Cardiac muscle cell (in vitro differentiated cells and primary cell): ENCODE results near the gene SMIM35. TPM values are rescaled to one million over a fixed set of nuclear protein-coding genes. Genes with fewer than 3 reads are reported as not detected.

Source experiments
- DNase-seq, 2 donors: peaks; one replicate each; pipeline versions ENCODE4 v3.0.0 to v3.0.0-alpha.2; 2010 to 2017; ENCODE audit warnings: low read depth in 1 of 2, low spot score in 1 of 2
- H3K27ac ChIP-seq: fragments of 200-600 bp; sonication (generic); 2 replicates; pipeline ENCODE4 v1.5.1; 2016
- H3K27me3 ChIP-seq: fragments of 200-600 bp; sonication (generic); 2 replicates; pipeline ENCODE4 v1.6.0; 2016; ENCODE audit warnings: control low read depth
- H3K36me3 ChIP-seq: fragments of 200-600 bp; sonication (generic); 2 replicates; pipeline ENCODE4 v1.5.1; 2016; ENCODE audit warnings: control low read depth
- H3K4me1 ChIP-seq: fragments of 200-600 bp; sonication (generic); 2 replicates; pipeline ENCODE4 v1.8.1; 2017; ENCODE audit warnings: low read depth, mild to moderate bottlenecking, mixed run types
- H3K4me3 ChIP-seq: fragments of 200-600 bp; sonication (generic); 2 replicates; pipeline ENCODE4 v1.5.1; 2016; ENCODE audit warnings: mild to moderate bottlenecking
- H3K9me3 ChIP-seq: fragments of 200-600 bp; sonication (generic); 2 replicates; pipeline ENCODE4 v1.5.1; 2017; ENCODE audit warnings: low read depth, mild to moderate bottlenecking, control low read depth
- polyA plus RNA-seq: library from polyadenylated mRNA; unstranded; fragments of >200 nt; fragmentation: Nextera tagmentation; extraction: Ambion mirVana; gene quantifications from 2 replicates; pipeline ENCODE4 v1.2.1, GENCODE V29; 2016
- total RNA-seq: library from RNA; depleted of rRNA; stranded (reverse); fragments of >200 nt; gene quantifications from 2 replicates; pipeline ENCODE4 v1.2.3, GENCODE V29; 2016
- TF ChIP-seq, protein P1 (sequence below): IDR thresholded peaks from 2 replicates; pipeline ENCODE4 v1.5.1; 2012; ENCODE audit warnings: low read depth, mild to moderate bottlenecking, low read length

The SMIM35 gene
- total and polyA plus RNA-seq, 2 experiments from 2014 or later = not detected

GRCh38 chr11:118106789-118107335 is 20.1 kb upstream of the SMIM35 start:
- H3K36me3 ChIP-seq = no peaks in the 10 kb centered on the region
- H3K27me3 ChIP-seq = no peaks in the 10 kb centered on the region
- H3K4me3 ChIP-seq = no peak overlapping the region
- DNase-seq = peak in 1 of 2 donors; percentile 20
- no peak overlapping the region for H3K27ac ChIP-seq
- H3K4me1 ChIP-seq = no peaks in the 10 kb centered on the region
- TF ChIP-seq, protein P1, sequence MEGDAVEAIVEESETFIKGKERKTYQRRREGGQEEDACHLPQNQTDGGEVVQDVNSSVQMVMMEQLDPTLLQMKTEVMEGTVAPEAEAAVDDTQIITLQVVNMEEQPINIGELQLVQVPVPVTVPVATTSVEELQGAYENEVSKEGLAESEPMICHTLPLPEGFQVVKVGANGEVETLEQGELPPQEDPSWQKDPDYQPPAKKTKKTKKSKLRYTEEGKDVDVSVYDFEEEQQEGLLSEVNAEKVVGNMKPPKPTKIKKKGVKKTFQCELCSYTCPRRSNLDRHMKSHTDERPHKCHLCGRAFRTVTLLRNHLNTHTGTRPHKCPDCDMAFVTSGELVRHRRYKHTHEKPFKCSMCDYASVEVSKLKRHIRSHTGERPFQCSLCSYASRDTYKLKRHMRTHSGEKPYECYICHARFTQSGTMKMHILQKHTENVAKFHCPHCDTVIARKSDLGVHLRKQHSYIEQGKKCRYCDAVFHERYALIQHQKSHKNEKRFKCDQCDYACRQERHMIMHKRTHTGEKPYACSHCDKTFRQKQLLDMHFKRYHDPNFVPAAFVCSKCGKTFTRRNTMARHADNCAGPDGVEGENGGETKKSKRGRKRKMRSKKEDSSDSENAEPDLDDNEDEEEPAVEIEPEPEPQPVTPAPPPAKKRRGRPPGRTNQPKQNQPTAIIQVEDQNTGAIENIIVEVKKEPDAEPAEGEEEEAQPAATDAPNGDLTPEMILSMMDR = no peak
- H3K9me3 ChIP-seq = no peaks in the 10 kb centered on the region

- TF ChIP-seq, protein P1 = no peak
- Histone ChIP-seq H3K27me3 (no peaks in the 10 kb centered on the region), H3K4me1 (peaks cover 4% of the 10 kb centered on the region), H3K27ac (no peak overlapping the region), H3K36me3 (no peaks in the 10 kb centered on the region), H3K4me3 (no peak overlapping the region), H3K9me3 (no peaks in the 10 kb centered on the region)
- no peak for DNase-seq
Observed at GRCh38 chr11:118105657-118106305, 19.0 kb upstream of the SMIM35 start.

DNA sequence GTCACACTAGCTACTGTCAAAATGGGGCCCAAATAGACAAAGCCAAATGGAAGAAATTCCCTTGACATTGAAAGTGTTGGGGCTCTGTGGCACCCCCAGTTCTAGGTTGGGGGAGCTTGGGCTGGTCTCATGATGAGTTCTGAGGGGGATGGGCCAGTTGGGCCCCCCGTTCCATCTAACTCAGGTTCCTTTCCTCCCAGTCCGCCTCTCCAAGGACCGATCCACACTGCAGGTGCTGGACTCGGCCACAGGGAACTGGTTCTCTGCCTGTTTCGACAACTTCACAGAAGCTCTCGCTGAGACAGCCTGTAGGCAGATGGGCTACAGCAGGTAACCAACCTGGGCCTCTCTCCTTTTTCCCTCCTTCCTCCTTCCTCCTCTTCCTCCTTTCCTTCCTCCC is 17.7 kb upstream of the SMIM35 start:
- H3K27ac ChIP-seq = no peak overlapping the region
- H3K4me1 ChIP-seq = peaks cover 5% of the 10 kb centered on the region
- H3K9me3 ChIP-seq = no peaks in the 10 kb centered on the region
- no peaks in the 10 kb centered on the region for H3K36me3 ChIP-seq
- no peak overlapping the region for H3K4me3 ChIP-seq
- H3K27me3 ChIP-seq = no peaks in the 10 kb centered on the region
- TF ChIP-seq, protein P1 = no peak
- no peak for DNase-seq

DNA sequence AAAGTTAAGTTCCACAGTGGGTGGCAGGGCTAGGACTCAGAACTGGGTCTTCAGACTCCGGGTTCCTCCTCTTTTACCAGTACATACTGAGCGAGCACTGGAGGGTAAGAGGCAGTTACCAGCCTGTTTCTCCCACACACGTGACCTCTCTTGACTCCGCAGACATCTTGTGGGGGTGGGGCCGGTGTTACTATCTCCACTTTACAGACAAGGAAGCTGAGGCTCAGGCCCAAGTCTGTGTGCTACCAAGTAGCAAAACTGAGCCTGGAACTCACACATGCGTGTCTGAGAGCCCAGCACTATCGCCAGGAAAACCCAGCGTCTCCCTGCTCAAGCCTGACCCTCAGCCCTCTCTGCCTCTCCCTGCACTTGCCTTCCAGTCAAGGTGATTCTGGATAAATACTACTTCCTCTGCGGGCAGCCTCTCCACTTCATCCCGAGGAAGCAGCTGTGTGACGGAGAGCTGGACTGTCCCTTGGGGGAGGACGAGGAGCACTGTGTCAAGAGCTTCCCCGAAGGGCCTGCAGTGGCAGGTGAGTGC is 16.0 kb upstream of the SMIM35 start:
- H3K36me3 ChIP-seq = no peaks in the 10 kb centered on the region
- H3K4me1 ChIP-seq = peaks cover 5% of the 10 kb centered on the region
- H3K4me3 ChIP-seq = no peak overlapping the region
- no peak for DNase-seq
- TF ChIP-seq, protein P1 = no peak
- H3K27ac ChIP-seq = no peak overlapping the region
- H3K27me3 ChIP-seq = no peaks in the 10 kb centered on the region
- H3K9me3 ChIP-seq = no peaks in the 10 kb centered on the region

GRCh38 chr11:118100691-118101232 is 14.0 kb upstream of the SMIM35 start:
- DNase-seq = no peak
- Histone ChIP-seq H3K36me3 (no peaks in the 10 kb centered on the region), H3K4me1 (peaks cover 5% of the 10 kb centered on the region), H3K27ac (no peak overlapping the region), H3K9me3 (no peaks in the 10 kb centered on the region), H3K4me3 (no peak overlapping the region), H3K27me3 (no peaks in the 10 kb centered on the region)
- TF ChIP-seq, protein P1 = no peak
